Lower lobe of right lung (tissue), 2 donors: ENCODE results near the gene KIRREL3. TPM values are rescaled to one million over a fixed set of nuclear protein-coding genes. Genes with fewer than 3 reads are reported as not detected.

Source experiments
- ATAC-seq, 2 donors: fragments of 200-7000 bp; cut with Tn5 transposase; one replicate each; pipeline ENCODE4 v1.9.1; 2020 to 2022; ENCODE audit warnings: mild to moderate bottlenecking in 2 of 2, moderate library complexity in 2 of 2
- DNase-seq: peaks from one replicate; pipeline ENCODE4 v3.0.0-alpha.2; 2020
- H3K27ac ChIP-seq: fragments of 200-600 bp; one replicate; pipeline ENCODE4 v1.8.0; 2022
- H3K27me3 ChIP-seq: fragments of 200-600 bp; one replicate; pipeline ENCODE4 v1.8.0; 2022; ENCODE audit warnings: low read depth
- H3K36me3 ChIP-seq: fragments of 200-600 bp; one replicate; pipeline ENCODE4 v1.8.0; 2022; ENCODE audit warnings: mild to moderate bottlenecking
- H3K4me1 ChIP-seq: fragments of 200-600 bp; one replicate; pipeline ENCODE4 v1.8.0; 2022
- H3K4me3 ChIP-seq: fragments of 200-600 bp; one replicate; pipeline ENCODE4 v1.8.0; 2022; ENCODE audit warnings: mild to moderate bottlenecking
- H3K9me3 ChIP-seq: fragments of 200-600 bp; one replicate; pipeline ENCODE4 v1.8.0; 2022
- intact Hi-C: fragments of 100-400 bp; cut with DNase I; formaldehyde crosslinking; loops from one replicate; pipeline ENCODE4 v1.11.0; 2022
- total RNA-seq: library from RNA; stranded (reverse); fragmentation: NEBNext Ultra II Directional; extraction: Animal tissue kit (Norgen Biotek cat#: 25700); gene quantifications from one replicate; pipeline ENCODE4 v1.2.1, GENCODE V29; 2021
- TF ChIP-seq, protein P1 (sequence below): fragments of 200-600 bp; IDR thresholded peaks from one replicate; pipeline ENCODE4 v1.8.0; 2022; ENCODE audit warnings: antibody characterized with exemption, mild to moderate bottlenecking
- donor health status: DM: no; HTN: yes; CAD: no; lungs with severe emphysema.

The KIRREL3 gene
- total RNA-seq, 1 donor from 2014 or later, result 0.15 TPM

DNA sequence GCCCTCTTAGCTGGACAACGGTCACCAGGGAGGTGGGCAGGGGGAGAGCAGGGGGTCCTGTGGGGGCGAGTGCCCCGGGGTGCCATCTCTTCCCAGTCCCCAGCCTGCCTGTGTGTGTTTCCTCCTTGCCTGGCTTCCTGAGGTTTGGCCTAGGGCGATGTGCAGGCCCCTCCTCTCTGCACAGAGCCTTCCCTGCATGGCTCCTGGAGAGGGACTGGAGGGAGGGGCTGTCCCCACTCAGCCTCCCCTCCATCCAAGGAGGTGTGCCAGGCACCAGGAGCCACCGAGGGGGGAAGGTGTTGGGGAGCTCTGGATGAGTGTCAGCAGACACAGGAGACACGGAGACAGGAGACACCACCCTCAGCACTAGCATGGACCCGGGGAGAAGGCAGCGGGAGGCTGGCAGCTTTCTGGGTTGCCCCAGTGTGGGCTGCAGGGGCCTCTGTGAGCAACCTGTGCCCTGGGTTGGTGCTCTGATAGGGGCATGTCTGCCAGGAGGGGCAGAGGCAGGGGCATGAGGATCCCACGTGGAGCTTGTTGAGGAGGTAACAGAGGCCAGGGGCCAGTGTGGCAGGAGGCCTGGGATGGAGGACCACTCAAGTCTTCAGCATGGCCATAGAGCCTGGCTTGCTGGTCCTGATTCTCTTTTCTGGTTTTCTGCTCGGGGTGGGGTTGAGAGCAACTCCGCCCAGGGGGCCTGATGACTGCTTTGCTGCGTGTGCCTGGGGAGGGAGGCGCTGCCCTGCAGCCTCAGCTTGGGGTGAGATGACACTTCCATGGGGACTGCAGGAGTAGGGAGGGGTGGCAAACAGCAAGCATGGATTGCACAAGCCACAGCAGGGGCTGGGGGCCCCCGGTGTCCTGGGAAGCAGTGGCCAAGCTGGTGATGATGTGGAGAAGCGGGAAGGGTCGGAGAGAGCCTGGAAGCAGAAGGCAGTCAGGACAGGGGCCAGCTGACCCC, 566.3 kb downstream of the KIRREL3 start:
- TF ChIP-seq, protein P1, sequence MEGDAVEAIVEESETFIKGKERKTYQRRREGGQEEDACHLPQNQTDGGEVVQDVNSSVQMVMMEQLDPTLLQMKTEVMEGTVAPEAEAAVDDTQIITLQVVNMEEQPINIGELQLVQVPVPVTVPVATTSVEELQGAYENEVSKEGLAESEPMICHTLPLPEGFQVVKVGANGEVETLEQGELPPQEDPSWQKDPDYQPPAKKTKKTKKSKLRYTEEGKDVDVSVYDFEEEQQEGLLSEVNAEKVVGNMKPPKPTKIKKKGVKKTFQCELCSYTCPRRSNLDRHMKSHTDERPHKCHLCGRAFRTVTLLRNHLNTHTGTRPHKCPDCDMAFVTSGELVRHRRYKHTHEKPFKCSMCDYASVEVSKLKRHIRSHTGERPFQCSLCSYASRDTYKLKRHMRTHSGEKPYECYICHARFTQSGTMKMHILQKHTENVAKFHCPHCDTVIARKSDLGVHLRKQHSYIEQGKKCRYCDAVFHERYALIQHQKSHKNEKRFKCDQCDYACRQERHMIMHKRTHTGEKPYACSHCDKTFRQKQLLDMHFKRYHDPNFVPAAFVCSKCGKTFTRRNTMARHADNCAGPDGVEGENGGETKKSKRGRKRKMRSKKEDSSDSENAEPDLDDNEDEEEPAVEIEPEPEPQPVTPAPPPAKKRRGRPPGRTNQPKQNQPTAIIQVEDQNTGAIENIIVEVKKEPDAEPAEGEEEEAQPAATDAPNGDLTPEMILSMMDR, result no peak
- Histone ChIP-seq H3K27ac (no peak overlapping the region), H3K27me3 (no peaks in the 10 kb centered on the region), H3K4me1 (peaks cover 18% of the 10 kb centered on the region), H3K4me3 (no peak overlapping the region), H3K36me3 (no peaks in the 10 kb centered on the region), H3K9me3 (no peaks in the 10 kb centered on the region)
- ATAC-seq (no peak), DNase-seq (no peak)
- intact Hi-C loops, result no loop called here

DNA sequence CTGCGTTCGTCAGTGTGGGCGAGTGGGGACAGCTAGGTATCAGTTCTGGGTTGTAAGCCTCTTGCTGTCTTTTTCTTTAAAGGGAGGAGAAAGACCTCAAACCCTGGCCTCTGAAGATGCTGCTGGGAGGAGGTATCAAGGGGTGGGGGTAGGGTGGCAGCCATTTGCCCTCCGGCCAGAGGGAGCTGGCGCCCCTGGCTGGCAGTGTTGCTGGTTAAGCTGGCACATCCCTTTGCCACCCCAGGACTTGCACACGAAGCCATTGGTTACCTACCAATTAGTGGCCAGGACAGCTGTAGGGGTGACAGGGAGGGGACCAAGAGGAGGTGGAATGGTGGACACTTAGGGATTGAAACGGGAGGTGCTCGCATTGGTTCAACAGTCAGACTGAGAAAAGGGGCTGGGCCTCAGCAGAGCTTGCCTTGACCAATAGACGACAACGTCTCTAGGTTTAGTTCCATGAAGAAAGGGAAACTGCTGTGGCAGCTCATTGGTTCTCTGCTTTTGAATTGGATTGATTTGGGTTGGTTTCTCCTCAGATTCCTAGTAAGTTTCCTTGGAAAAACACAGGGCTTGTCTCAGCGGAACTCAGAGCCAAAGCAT, 567.2 kb downstream of the KIRREL3 start:
- no peak for ATAC-seq
- Histone ChIP-seq H3K4me3 (no peak overlapping the region), H3K36me3 (no peaks in the 10 kb centered on the region), H3K9me3 (no peaks in the 10 kb centered on the region), H3K4me1 (peaks cover 18% of the 10 kb centered on the region), H3K27ac (no peak overlapping the region), H3K27me3 (no peaks in the 10 kb centered on the region)
- TF ChIP-seq, protein P1, result no peak
- intact Hi-C loops, result no loop called here
- DNase-seq, result no peak

DNA sequence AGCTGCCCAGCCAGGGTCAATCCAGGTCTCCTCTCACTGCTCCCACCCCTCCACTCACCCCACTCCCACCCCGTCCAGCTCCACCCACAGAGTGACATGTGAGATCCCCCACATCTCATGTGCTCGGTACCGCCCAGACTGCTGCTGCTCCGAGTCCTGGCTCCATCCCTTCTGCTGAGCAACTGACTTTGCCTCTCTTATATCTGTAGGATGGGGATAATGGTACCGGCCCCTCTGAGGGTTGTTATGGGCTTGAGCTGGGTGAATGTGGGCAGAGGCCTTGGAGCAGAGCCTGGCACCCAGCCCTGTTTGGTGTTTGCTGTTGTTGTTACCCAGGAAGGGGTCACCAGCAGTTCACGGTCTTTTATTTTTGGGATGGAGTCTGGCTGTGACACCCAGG, 568.0 kb downstream of the KIRREL3 start:
- intact Hi-C loops, result no loop called here
- H3K4me1 ChIP-seq, result peaks cover 24% of the 10 kb centered on the region
- H3K27me3 ChIP-seq, result no peaks in the 10 kb centered on the region
- ATAC-seq (peak in 1 of 2 donors; percentile 13), DNase-seq (no peak)
- no peaks in the 10 kb centered on the region for H3K36me3 ChIP-seq
- TF ChIP-seq, protein P1, result no peak
- peak overlapping the region; percentile 62 for H3K27ac ChIP-seq
- no peaks in the 10 kb centered on the region for H3K9me3 ChIP-seq
- H3K4me3 ChIP-seq, result no peak overlapping the region

DNA sequence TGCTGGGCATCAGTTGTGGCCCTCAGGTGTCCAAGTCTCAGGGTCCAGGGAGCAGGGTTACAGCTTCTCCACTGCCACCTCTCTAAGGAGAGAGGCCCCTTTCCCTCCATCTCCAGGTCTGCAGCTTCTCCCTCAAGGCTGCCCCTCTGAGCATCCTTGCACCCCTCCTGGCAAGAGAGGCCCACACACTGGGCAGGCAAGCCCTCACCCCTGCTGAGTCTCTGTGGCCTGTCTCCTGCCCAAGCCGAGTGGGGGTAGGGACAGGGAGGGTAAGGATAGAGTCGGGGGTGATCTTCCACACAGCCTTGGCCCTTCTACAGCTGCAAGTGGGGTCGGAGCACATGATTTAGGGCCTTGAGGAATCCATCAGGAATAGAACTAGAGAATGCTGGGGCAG, 568.5 kb downstream of the KIRREL3 start:
- Histone ChIP-seq H3K36me3 (no peaks in the 10 kb centered on the region), H3K4me3 (no peak overlapping the region), H3K27me3 (no peaks in the 10 kb centered on the region), H3K9me3 (no peaks in the 10 kb centered on the region), H3K4me1 (peaks cover 28% of the 10 kb centered on the region), H3K27ac (peak overlapping the region; percentile 62)
- TF ChIP-seq, protein P1, result no peak
- intact Hi-C loops, result no loop called here
- peak in 1 of 2 donors; percentile 2 for ATAC-seq
- no peak for DNase-seq

DNA sequence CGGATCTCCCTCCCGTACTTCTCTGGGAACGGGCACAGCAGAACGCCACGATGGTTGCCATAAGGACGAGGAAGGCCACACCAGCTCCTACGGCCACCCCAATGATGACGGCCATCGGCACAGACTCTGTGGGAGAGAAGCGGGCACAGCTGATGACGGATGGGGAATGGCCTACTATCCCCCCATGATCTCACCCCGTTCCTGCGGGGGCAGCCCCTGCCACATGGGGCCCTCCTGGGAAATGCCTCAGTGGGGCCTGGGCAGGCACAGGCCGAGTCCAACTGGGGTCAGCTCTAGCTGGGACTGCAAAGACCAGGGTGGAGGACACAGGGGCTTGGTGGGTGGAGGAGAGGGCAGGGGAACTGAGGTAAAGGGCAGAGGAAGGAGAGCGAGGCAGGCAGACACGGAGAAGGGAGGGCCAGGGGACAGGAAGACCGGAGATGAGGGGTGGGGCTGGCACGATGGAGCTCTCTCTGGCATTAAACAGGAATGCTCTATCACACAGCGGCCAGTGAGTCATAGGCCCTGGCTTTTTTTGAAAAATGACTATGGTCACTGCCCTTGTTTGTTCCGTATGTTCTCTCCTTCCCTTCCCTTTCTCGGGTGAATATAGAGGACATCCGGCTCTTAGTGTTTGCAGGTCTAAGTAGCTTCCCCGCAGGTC, 569.0 kb downstream of the KIRREL3 start:
- Histone ChIP-seq H3K4me1 (peaks cover 32% of the 10 kb centered on the region), H3K27ac (peak overlapping the region; percentile 74), H3K36me3 (no peaks in the 10 kb centered on the region), H3K27me3 (no peaks in the 10 kb centered on the region), H3K4me3 (no peak overlapping the region), H3K9me3 (no peaks in the 10 kb centered on the region)
- TF ChIP-seq, protein P1, result no peak
- DNase-seq (no peak), ATAC-seq (peak; percentile 48 to 50)
- intact Hi-C loops, result no loop called here
